GM23338 (cell line): ENCODE measurements around the gene SZT2. TPM values are rescaled to one million over a fixed set of nuclear protein-coding genes. Genes with fewer than 3 reads are reported as not detected.
"Not testable (repeated sequence)": the region's sequence is repeated elsewhere in the genome, so short reads cannot be mapped to it uniquely, and the experiment has no call there.

ENCODE experiments used
- ATAC-seq: fragments of 200-7000 bp; cut with Tn5 transposase; 3 replicates; pipeline ENCODE4 v1.9.1; 2020
- DNase-seq: peaks from one replicate; pipeline ENCODE4 v3.0.0-alpha.2; 2015; ENCODE audit warnings: low spot score
- H2AFZ ChIP-seq: fragments of 200-600 bp; sonication (generic); 2 replicates; pipeline ENCODE4 v1.8.0; 2016; ENCODE audit warnings: antibody characterized with exemption, mild to moderate bottlenecking, moderate library complexity
- H3F3A ChIP-seq: fragments of 200-600 bp; sonication (generic); replicated peaks from 2 replicates; pipeline ENCODE4 v1.8.0; 2017; ENCODE audit warnings: antibody characterized with exemption, mixed run types, low read depth
- H3K27ac ChIP-seq: fragments of 200-600 bp; sonication (generic); 2 replicates; pipeline ENCODE4 v1.6.1; 2016; ENCODE audit warnings: low read depth
- H3K27me3 ChIP-seq: fragments of 200-600 bp; sonication (generic); 2 replicates; pipeline ENCODE4 v1.8.0; 2016; ENCODE audit warnings: mild to moderate bottlenecking, mixed run types, moderate library complexity; ENCODE audit not compliant: insufficient read depth
- H3K36me3 ChIP-seq: fragments of 200-600 bp; sonication (generic); 2 replicates; pipeline ENCODE4 v1.8.0; 2016; ENCODE audit warnings: mild to moderate bottlenecking; ENCODE audit not compliant: insufficient read depth
- H3K4me1 ChIP-seq: fragments of 200-600 bp; sonication (generic); 2 replicates; pipeline ENCODE4 v1.8.0; 2016; ENCODE audit warnings: mild to moderate bottlenecking, moderate library complexity; ENCODE audit not compliant: insufficient read depth
- H3K4me2 ChIP-seq: fragments of 200-600 bp; sonication (generic); 2 replicates; pipeline ENCODE4 v1.7.1; 2017; ENCODE audit warnings: mixed run types
- H3K4me3 ChIP-seq: fragments of 200-600 bp; sonication (generic); 2 replicates; pipeline ENCODE4 v1.6.1; 2016; ENCODE audit warnings: mixed run types
- H3K79me2 ChIP-seq: fragments of 200-600 bp; sonication (generic); replicated peaks from 2 replicates; pipeline ENCODE4 v1.8.0; 2017; ENCODE audit warnings: mild to moderate bottlenecking; ENCODE audit not compliant: insufficient read depth
- H3K9me2 ChIP-seq: fragments of 200-600 bp; sonication (generic); 2 replicates; pipeline ENCODE4 v1.8.0; 2017; ENCODE audit not compliant: insufficient read depth
- H4K20me1 ChIP-seq: fragments of 200-600 bp; sonication (generic); replicated peaks from 2 replicates; pipeline ENCODE4 v1.8.0; 2017; ENCODE audit warnings: mild to moderate bottlenecking; ENCODE audit not compliant: insufficient read depth
- H3K27ac Mint-ChIP-seq: 2 replicates; pipeline ENCODE4 v1.8.0; 2020; ENCODE audit warnings: inconsistent platforms, mild to moderate bottlenecking, moderate library complexity, mixed read lengths
- H3K27me3 Mint-ChIP-seq: 3 replicates; pipeline ENCODE4 v1.8.0; 2022; ENCODE audit warnings: low read depth, mild to moderate bottlenecking, moderate library complexity, mixed read lengths, inconsistent platforms; ENCODE audit not compliant: insufficient read depth, poor library complexity
- H3K36me3 Mint-ChIP-seq: 3 replicates; pipeline ENCODE4 v1.8.0; 2021; ENCODE audit warnings: low read depth, mild to moderate bottlenecking, inconsistent platforms, moderate library complexity, mixed read lengths
- H3K4me1 Mint-ChIP-seq: 3 replicates; pipeline ENCODE4 v1.8.0; 2020; ENCODE audit warnings: mild to moderate bottlenecking, inconsistent platforms, mixed read lengths
- H3K4me3 Mint-ChIP-seq: 3 replicates; pipeline ENCODE4 v1.8.0; 2021; ENCODE audit warnings: moderate library complexity, mild to moderate bottlenecking, inconsistent platforms, mixed read lengths
- H3K9me3 Mint-ChIP-seq: 3 replicates; pipeline ENCODE4 v1.8.0; 2020; ENCODE audit warnings: moderate library complexity, mild to moderate bottlenecking, inconsistent platforms, mixed read lengths
- EZH2phosphoT487 ChIP-seq: fragments of 200-600 bp; sonication (generic); IDR thresholded peaks from one replicate; pipeline ENCODE4 v1.8.1; 2018; ENCODE audit warnings: antibody characterized with exemption; ENCODE audit not compliant: unreplicated experiment
- JUNB ChIP-seq: IDR thresholded peaks from one replicate; pipeline ENCODE4 v1.6.1; 2016; ENCODE audit warnings: antibody characterized with exemption; ENCODE audit not compliant: unreplicated experiment
- NANOG ChIP-seq: IDR thresholded peaks from 2 replicates; pipeline ENCODE4 v1.6.1; 2016; ENCODE audit warnings: antibody characterized with exemption, borderline replicate concordance
- POLR2AphosphoS5 ChIP-seq: IDR thresholded peaks from 2 replicates; pipeline ENCODE4 v1.6.1; 2016; ENCODE audit warnings: antibody characterized with exemption, low read depth
- REST ChIP-seq: IDR thresholded peaks from one replicate; pipeline ENCODE4 v1.6.1; 2018; ENCODE audit warnings: antibody characterized with exemption; ENCODE audit not compliant: unreplicated experiment
- STAT1 ChIP-seq: IDR thresholded peaks from one replicate; pipeline ENCODE4 v1.6.1; 2016; ENCODE audit warnings: antibody characterized with exemption; ENCODE audit not compliant: unreplicated experiment
- ZNF114 ChIP-seq: fragments of 250-450 bp; sonication (Bioruptor Pico); IDR thresholded peaks from 2 replicates; pipeline ENCODE4 v1.5.0; 2020; ENCODE audit warnings: mild to moderate bottlenecking, moderate library complexity
- ZNF331 ChIP-seq: fragments of 250-450 bp; sonication (Bioruptor Pico); IDR thresholded peaks from 2 replicates; pipeline ENCODE4 v1.5.0; 2020; ENCODE audit warnings: low read depth, mild to moderate bottlenecking, moderate library complexity
- polyA plus RNA-seq: library from polyadenylated mRNA; unstranded; fragments of >200 nt; fragmentation: Nextera tagmentation; extraction: Ambion mirVana; gene quantifications from 2 replicates; pipeline ENCODE4 v1.2.1, GENCODE V29; 2016
- total RNA-seq: library from RNA; depleted of rRNA; stranded (reverse); fragments of >200 nt; shearing (Covaris generic); gene quantifications from 2 replicates; pipeline ENCODE4 v1.2.3, GENCODE V29; 2014
- TF ChIP-seq, protein P1 (sequence below): fragments of 250-450 bp; sonication (Bioruptor Pico); IDR thresholded peaks from 2 replicates; pipeline ENCODE4 v1.5.0; 2020; ENCODE audit warnings: mild to moderate bottlenecking, moderate library complexity

Gene SZT2
- total and polyA plus RNA-seq, 2 experiments from 2014 or later = 4.1 to 16.1 TPM

DNA sequence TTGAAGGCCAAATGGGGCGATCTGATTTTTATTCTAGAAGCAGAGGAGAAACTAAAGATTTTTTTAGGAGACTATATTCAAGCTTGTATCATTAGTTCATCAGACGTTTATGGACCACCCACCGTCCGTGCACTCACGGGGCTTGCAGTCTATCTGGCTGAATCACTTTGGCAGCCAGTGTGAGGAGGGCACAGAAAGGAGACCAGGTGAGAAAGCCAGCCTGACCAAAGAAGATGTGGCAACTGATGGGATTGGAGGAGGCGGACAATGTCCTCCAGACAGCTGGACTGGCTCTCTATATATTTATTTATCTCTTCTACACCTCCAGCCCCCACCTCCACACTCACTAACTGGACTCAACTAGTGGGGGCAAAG, 21.1 kb upstream of the SZT2 start (continued):
- TF ChIP-seq, protein P1, sequence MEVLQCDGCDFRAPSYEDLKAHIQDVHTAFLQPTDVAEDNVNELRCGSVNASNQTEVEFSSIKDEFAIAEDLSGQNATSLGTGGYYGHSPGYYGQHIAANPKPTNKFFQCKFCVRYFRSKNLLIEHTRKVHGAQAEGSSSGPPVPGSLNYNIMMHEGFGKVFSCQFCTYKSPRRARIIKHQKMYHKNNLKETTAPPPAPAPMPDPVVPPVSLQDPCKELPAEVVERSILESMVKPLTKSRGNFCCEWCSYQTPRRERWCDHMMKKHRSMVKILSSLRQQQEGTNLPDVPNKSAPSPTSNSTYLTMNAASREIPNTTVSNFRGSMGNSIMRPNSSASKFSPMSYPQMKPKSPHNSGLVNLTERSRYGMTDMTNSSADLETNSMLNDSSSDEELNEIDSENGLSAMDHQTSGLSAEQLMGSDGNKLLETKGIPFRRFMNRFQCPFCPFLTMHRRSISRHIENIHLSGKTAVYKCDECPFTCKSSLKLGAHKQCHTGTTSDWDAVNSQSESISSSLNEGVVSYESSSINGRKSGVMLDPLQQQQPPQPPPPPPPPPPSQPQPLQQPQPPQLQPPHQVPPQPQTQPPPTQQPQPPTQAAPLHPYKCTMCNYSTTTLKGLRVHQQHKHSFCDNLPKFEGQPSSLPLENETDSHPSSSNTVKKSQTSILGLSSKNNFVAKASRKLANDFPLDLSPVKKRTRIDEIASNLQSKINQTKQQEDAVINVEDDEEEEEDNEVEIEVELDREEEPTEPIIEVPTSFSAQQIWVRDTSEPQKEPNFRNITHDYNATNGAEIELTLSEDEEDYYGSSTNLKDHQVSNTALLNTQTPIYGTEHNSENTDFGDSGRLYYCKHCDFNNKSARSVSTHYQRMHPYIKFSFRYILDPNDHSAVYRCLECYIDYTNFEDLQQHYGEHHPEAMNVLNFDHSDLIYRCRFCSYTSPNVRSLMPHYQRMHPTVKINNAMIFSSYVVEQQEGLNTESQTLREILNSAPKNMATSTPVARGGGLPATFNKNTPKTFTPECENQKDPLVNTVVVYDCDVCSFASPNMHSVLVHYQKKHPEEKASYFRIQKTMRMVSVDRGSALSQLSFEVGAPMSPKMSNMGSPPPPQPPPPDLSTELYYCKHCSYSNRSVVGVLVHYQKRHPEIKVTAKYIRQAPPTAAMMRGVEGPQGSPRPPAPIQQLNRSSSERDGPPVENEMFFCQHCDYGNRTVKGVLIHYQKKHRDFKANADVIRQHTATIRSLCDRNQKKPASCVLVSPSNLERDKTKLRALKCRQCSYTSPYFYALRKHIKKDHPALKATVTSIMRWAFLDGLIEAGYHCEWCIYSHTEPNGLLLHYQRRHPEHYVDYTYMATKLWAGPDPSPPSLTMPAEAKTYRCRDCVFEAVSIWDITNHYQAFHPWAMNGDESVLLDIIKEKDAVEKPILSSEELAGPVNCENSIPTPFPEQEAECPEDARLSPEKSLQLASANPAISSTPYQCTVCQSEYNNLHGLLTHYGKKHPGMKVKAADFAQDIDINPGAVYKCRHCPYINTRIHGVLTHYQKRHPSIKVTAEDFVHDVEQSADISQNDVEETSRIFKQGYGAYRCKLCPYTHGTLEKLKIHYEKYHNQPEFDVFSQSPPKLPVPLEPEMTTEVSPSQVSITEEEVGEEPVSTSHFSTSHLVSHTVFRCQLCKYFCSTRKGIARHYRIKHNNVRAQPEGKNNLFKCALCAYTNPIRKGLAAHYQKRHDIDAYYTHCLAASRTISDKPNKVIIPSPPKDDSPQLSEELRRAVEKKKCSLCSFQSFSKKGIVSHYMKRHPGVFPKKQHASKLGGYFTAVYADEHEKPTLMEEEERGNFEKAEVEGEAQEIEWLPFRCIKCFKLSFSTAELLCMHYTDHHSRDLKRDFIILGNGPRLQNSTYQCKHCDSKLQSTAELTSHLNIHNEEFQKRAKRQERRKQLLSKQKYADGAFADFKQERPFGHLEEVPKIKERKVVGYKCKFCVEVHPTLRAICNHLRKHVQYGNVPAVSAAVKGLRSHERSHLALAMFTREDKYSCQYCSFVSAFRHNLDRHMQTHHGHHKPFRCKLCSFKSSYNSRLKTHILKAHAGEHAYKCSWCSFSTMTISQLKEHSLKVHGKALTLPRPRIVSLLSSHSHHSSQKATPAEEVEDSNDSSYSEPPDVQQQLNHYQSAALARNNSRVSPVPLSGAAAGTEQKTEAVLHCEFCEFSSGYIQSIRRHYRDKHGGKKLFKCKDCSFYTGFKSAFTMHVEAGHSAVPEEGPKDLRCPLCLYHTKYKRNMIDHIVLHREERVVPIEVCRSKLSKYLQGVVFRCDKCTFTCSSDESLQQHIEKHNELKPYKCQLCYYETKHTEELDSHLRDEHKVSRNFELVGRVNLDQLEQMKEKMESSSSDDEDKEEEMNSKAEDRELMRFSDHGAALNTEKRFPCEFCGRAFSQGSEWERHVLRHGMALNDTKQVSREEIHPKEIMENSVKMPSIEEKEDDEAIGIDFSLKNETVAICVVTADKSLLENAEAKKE (CRISPR knock-in tag) = no peak
- no peak for TF ChIP-seq EZH2phosphoT487
- no peak for TF ChIP-seq NANOG
- no peak for TF ChIP-seq POLR2AphosphoS5
- TF ChIP-seq ZNF114 (CRISPR knock-in tag) = no peak
- TF ChIP-seq REST = no peak
- TF ChIP-seq STAT1 = no peak
- TF ChIP-seq ZNF331 (CRISPR knock-in tag) = no peak
- no peak for TF ChIP-seq JUNB

GRCh38 chr1:43369779-43370178, 19.9 kb upstream of the SZT2 start:
- DNase-seq, H3K9me3 Mint-ChIP-seq, H3K79me2 ChIP-seq, H3K27me3 ChIP-seq, H3K4me3 Mint-ChIP-seq, H3K9me2 ChIP-seq, H3K27me3 Mint-ChIP-seq, H3K36me3 ChIP-seq, H3K36me3 Mint-ChIP-seq, H3K4me2 ChIP-seq, H3K4me3 ChIP-seq, H3F3A ChIP-seq, ATAC-seq, H4K20me1 ChIP-seq, H3K27ac Mint-ChIP-seq, H2AFZ ChIP-seq, H3K27ac ChIP-seq: not testable (repeated sequence)
- peaks cover 19% of the 10 kb centered on the region for H3K4me1 ChIP-seq
- peaks cover 21% of the 10 kb centered on the region for H3K4me1 Mint-ChIP-seq
